ENCODE measurements around the gene EXOC3.
"Not testable (repeated sequence)": the region's sequence is repeated elsewhere in the genome, so short reads cannot be mapped to it uniquely, and the experiment has no call there.

Gene EXOC3

DNA sequence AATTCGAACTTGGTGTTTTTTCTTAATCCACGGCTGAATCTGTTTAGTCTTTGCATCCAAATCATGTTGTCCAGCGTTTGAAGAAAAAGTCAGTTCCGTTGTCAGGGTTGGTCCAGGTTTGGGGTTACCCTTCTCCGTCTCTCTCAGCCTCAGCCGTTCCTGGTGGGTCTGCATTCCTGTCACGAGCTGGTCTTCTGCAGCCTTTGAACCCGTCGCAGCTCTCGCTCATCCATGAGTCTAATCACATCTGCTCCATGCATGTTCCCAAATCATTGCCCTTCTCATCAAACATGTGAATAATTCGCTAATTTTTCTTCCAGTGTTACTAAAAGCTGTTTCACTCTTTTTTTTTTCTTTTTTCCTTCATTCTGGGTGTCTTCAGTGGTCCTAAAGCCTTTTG, 39.0 kb upstream of the EXOC3 start:
- Histone ChIP-seq H3K4me3 (no peak overlapping the region), H3K27me3 (peaks cover 0 to 54% (median 5%) of the 10 kb centered on the region in 11 experiments; a peak in 10 of 22 replicates), H4K20me1 (peaks cover 0 to 3% (median 0%) of the 10 kb centered on the region in 11 experiments; a peak in 1 of 22 replicates), H3K9me3 (replicated peaks in 1 of 11) (no peaks in the 10 kb centered on the region), H3K4me1 (peaks cover 58 to 74% (median 61%) of the 10 kb centered on the region in 10 experiments), H3K4me2 (peak overlapping the region; percentile 82 to 97 (median 88); a peak in 21 of 22 replicates), H3K27ac (no peak overlapping the region), H3K9ac (no peak overlapping the region), H3K36me3 (no peaks in the 10 kb centered on the region)
- TF ChIP-seq Cebpa-rat (IDR thresholded peaks at IDR 0.05) = no peak

DNA sequence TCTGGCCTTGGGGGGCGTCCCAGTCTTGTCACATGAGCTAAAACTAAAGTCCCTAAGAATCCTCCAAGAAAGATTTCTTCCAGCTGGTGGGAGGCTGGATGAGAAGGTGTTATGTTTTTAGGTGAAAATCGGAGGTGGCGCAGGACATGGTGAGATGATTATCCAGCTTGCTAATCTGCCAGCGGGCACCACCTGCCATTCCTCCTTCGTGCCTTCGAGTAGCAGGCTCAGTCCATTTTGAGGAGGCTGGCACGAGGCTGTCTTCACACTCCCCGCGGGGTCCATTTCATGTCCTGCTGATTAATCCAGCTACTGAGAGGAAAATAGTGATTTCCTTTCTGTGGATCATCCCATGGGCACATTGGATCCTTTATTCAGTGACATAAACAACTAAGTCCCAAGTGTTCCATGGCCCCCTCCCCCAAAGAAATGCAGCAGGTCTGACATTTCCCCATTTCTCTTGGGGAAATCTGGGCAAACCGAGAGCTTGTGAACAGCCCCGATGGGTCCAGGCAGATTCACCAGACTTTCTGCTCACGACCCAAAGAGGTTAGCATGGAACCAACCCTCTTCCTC, 38.2 kb upstream of the EXOC3 start:
- no peak overlapping the region for H3K9ac ChIP-seq
- H3K4me2 ChIP-seq = peak overlapping the region in 10 of 11 experiments; percentile 82 to 97 (median 86); a peak in 17 of 22 replicates
- H3K4me1 ChIP-seq = peaks cover 50 to 66% (median 53%) of the 10 kb centered on the region in 10 experiments
- no peak overlapping the region for H3K4me3 ChIP-seq
- H3K36me3 ChIP-seq = no peaks in the 10 kb centered on the region
- no peaks in the 10 kb centered on the region; a peak in 1 of 22 replicates for H4K20me1 ChIP-seq
- no peaks in the 10 kb centered on the region for H3K9me3 ChIP-seq (replicated peaks in 1 of 11)
- H3K27me3 ChIP-seq = peaks cover 0 to 47% (median 5%) of the 10 kb centered on the region in 11 experiments; a peak in 10 of 22 replicates
- H3K27ac ChIP-seq = no peak overlapping the region
- TF ChIP-seq Cebpa-rat (IDR thresholded peaks at IDR 0.05) = no peak

DNA sequence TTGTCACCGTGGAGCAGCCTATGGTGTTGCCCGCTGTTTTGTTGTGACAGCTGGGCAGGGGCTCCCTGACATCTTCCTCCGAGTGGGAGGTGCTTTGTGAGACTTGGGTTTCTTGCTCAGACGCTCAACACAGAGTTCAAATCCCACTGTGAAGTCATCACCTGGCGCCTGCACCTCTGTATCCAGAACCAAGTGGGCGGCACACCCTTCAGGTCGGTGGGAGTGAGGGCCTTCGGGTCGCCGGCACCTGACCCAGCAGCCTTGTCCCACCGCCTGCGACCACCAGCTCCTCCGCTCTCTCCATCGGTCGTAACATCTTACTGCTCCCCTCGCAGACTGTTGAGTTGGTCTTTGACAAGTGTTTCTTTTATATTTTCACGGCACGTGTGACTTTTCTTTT, 37.6 kb upstream of the EXOC3 start:
- Histone ChIP-seq H3K4me2 (peak overlapping the region in 6 of 11 experiments; percentile 82 to 97 (median 89); a peak in 7 of 22 replicates), H4K20me1 (no peaks in the 10 kb centered on the region; a peak in 1 of 22 replicates), H3K4me1 (peaks cover 44 to 59% (median 47%) of the 10 kb centered on the region in 10 experiments), H3K4me3 (no peak overlapping the region), H3K27me3 (peaks cover 0 to 47% (median 5%) of the 10 kb centered on the region in 11 experiments; a peak in 10 of 22 replicates), H3K9ac (no peak overlapping the region), H3K27ac (no peak overlapping the region), H3K9me3 (replicated peaks in 1 of 11) (no peaks in the 10 kb centered on the region), H3K36me3 (no peaks in the 10 kb centered on the region)
- TF ChIP-seq Cebpa-rat (IDR thresholded peaks at IDR 0.05) = no peak

DNA sequence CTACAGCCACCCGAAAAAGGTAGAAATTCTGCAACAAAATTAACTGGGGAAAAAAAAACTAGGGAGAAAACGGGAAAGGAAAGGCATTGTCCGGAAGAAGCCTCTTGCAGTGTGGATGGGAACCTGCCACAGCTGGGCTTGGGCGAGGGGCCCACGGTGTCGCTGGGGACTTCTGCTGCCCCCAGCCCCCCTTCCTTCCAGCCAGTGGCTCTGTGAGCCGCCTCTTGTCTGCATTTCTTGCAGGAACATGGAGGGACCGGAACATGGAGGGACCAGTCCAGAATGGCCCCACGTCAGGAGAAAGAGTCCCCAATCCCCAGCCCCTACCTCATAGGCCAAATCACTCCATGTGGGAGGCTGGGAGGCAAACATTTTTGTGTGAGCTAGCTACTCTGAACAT, 36.9 kb upstream of the EXOC3 start:
- no peak overlapping the region for H3K27ac ChIP-seq
- no peak for TF ChIP-seq Cebpa-rat (IDR thresholded peaks at IDR 0.05)
- no peaks in the 10 kb centered on the region for H3K36me3 ChIP-seq
- H3K4me2 ChIP-seq = peak overlapping the region in 4 of 11 experiments; percentile 22 to 88 (median 32); a peak in 4 of 22 replicates
- H3K9ac ChIP-seq = no peak overlapping the region
- H3K9me3 ChIP-seq (replicated peaks in 1 of 11) = no peaks in the 10 kb centered on the region
- H3K4me3 ChIP-seq = no peak overlapping the region
- no peaks in the 10 kb centered on the region; a peak in 1 of 22 replicates for H4K20me1 ChIP-seq
- H3K27me3 ChIP-seq = peaks cover 0 to 42% (median 5%) of the 10 kb centered on the region in 11 experiments; a peak in 10 of 22 replicates
- peaks cover 38 to 54% (median 42%) of the 10 kb centered on the region in 10 experiments for H3K4me1 ChIP-seq

DNA sequence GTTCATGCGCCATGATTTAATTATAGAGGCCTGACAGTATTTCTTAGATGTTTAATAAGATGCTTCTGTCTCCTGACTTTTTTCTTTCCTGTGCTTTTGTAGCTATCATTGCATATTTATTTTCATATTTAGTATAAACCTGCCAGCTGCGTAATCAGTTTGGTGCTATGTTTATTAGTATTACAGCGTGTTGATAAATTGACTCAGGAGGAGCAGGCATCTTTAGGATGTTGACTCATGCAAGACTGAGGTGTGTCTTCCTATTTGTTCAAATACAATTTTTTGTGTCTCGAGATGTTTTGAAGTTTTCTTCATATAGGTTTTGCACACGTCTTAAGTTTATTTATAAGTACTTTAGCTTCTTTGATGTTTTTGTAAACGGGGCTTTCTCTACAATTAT, 35.9 kb upstream of the EXOC3 start:
- H3K9ac ChIP-seq = no peak overlapping the region
- H3K27ac ChIP-seq = no peak overlapping the region
- no peaks in the 10 kb centered on the region for H4K20me1 ChIP-seq
- H3K4me3 ChIP-seq = no peak overlapping the region
- TF ChIP-seq Cebpa-rat (IDR thresholded peaks at IDR 0.05) = no peak
- no peak overlapping the region for H3K4me2 ChIP-seq
- H3K36me3 ChIP-seq = no peaks in the 10 kb centered on the region
- H3K4me1 ChIP-seq = peaks cover 29 to 47% (median 37%) of the 10 kb centered on the region in 10 experiments
- H3K9me3 ChIP-seq (replicated peaks in 1 of 11) = no peaks in the 10 kb centered on the region
- H3K27me3 ChIP-seq = peaks cover 0 to 34% (median 5%) of the 10 kb centered on the region in 11 experiments; a peak in 10 of 22 replicates

DNA sequence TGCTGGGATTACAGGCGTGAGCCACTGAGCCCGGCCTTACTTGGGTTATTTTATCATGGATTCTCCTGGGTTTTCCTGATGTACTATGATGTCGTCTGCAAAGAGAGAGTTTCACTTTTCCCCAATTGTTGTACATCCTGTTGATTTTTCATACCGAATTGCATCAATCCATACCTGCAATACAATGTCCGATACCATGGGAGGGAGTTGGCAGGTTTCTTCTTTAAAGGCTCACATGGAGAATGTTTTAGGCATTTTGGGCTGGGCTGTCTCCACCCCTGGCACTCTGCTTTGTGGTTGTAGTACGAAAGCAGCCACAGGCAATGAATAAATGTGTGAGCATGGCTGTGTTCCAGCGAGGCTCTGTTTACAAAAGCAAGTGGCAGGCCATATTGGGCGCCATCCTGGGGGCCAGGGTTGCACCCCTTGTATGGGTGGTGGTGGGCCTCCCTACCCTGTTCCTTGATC, 35.1 kb upstream of the EXOC3 start:
- peaks cover 0 to 33% (median 5%) of the 10 kb centered on the region in 11 experiments; a peak in 10 of 22 replicates for H3K27me3 ChIP-seq
- H3K9ac ChIP-seq = no peak overlapping the region
- H3K27ac ChIP-seq = no peak overlapping the region
- no peaks in the 10 kb centered on the region for H4K20me1 ChIP-seq
- no peaks in the 10 kb centered on the region for H3K9me3 ChIP-seq (replicated peaks in 1 of 11)
- no peaks in the 10 kb centered on the region for H3K36me3 ChIP-seq
- H3K4me1 ChIP-seq = peaks cover 22 to 42% (median 29%) of the 10 kb centered on the region in 10 experiments
- TF ChIP-seq Cebpa-rat (IDR thresholded peaks at IDR 0.05) = no peak
- H3K4me3 ChIP-seq = no peak overlapping the region
- H3K4me2 ChIP-seq = no peak overlapping the region

DNA sequence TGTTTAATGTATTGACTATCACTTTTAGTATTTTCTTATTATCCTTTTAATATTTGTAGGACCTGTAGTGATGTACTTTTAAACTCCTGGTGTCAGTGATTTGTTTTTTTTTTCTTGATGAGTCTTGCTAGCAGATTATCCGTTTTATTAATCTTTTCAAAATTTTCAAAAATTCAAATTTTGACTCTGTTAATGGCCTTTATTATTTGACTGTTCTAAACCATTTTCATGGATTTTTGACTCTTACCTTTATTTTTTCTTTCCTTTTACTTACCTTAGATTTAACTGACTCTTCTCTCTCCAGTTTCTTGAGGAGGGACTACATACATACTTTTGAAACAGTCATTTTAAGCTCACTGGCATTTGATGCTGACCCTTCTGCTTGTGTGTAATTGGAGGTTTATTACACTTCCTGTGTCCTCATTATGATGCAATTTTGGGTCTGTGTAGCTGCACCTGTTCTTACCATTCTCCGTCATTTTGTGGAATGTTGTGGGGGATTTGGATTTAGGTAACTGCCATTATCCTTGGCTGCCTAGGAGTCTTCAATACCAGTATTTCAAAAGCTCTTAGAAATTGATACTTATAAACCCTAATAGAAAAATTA, 32.0 kb upstream of the EXOC3 start:
- no peak overlapping the region for H3K9ac ChIP-seq
- no peaks in the 10 kb centered on the region for H4K20me1 ChIP-seq
- no peaks in the 10 kb centered on the region for H3K36me3 ChIP-seq
- no peaks in the 10 kb centered on the region for H3K9me3 ChIP-seq (replicated peaks in 1 of 11)
- H3K27ac ChIP-seq = no peak overlapping the region
- peak overlapping the region in 7 of 11 experiments; percentile 8 to 47 (median 20); a peak in 8 of 22 replicates for H3K4me2 ChIP-seq
- peaks cover 21 to 40% (median 27%) of the 10 kb centered on the region in 10 experiments for H3K4me1 ChIP-seq
- peaks cover 0 to 2% (median 0%) of the 10 kb centered on the region in 11 experiments; a peak in 1 of 22 replicates for H3K27me3 ChIP-seq
- TF ChIP-seq Cebpa-rat (IDR thresholded peaks at IDR 0.05) = no peak; a peak in 1 of 22 replicates
- H3K4me3 ChIP-seq = no peak overlapping the region

DNA sequence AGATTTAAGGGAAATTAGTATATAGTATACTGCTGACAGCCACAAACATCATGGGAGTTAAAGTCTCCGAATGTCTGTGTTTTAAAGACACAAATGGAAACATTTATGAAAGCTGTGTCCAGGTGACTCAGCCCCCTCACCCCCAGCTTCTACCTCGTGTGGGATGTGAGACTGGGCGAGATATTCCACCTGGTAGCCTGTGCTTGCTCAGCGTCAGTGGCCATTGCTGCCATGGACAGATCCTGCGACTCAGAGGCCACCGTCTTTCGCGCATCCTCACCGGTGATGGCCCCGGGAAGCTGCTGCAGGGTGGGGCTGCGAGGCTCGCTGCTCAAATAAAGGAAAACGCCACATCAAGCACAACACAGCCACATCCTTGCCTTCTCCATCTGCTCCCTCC, 31.2 kb upstream of the EXOC3 start:
- Histone ChIP-seq H3K9me3 (replicated peaks in 1 of 11) (no peaks in the 10 kb centered on the region), H4K20me1 (no peaks in the 10 kb centered on the region), H3K4me2 (no peak overlapping the region), H3K27me3 (no peaks in the 10 kb centered on the region), H3K27ac (no peak overlapping the region), H3K9ac (no peak overlapping the region), H3K4me3 (no peak overlapping the region), H3K36me3 (no peaks in the 10 kb centered on the region), H3K4me1 (peaks cover 26 to 42% (median 32%) of the 10 kb centered on the region in 10 experiments)
- TF ChIP-seq Cebpa-rat (IDR thresholded peaks at IDR 0.05) = no peak

DNA sequence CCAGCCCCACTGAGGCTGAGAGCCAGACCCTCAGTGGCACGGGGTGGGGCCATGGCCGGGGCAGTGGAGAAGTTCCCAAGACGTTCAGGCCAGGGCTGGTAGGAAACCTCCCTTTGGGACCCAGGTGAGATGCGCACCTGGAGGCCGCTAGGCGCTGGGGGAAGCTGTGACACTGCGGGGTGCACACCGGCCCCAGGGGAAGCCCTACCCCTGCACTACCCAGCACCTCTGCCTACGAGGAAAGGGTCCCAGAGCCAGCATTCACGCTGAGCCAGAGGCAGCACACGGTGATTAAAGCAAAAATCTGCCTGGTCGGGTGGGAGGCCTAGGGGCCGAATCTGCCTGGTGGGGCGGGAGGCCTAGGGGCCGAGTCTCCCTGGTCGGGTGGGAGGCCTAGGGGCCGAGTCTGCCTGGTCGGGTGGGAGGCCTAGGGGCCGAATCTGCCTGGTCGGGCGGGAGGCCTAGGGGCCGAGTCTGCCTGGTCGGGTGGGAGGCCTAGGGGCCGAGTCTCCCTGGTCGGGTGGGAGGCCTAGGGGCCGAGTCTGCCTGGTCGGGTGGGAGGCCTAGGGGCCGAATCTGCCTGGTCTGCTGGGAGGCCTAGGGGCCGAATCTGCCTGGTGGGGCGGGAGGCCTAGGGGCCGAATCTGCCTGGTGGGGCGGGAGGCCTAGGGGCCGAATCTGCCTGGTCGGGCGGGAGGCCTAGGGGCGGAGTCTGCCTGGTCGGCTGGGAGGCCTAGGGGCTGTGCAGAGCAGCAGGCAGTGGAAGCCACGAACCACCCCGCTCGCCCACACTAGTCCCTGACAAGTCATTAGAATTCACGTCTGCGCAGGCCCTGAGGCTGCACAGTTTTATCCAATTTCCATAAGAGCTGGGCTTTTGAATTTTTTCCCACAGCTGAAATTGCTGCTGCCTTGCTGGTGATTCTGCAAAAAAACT, 27.7 kb upstream of the EXOC3 start:
- peak overlapping the region; percentile 67 to 81 (median 77) for H3K9ac ChIP-seq
- H3K4me3 ChIP-seq = peak overlapping the region in 2 of 10 experiments; percentile 13 to 19; a peak in 2 of 20 replicates
- H3K27me3 ChIP-seq; H4K20me1 ChIP-seq; H3K36me3 ChIP-seq; H3K9me3 ChIP-seq (replicated peaks in 1 of 11): not testable (repeated sequence)
- peak overlapping the region; percentile 55 to 88 (median 70) for H3K4me2 ChIP-seq
- peak overlapping the region; percentile 68 to 82 (median 76); a peak in 21 of 22 replicates for H3K27ac ChIP-seq
- H3K4me1 ChIP-seq = peaks cover 26 to 59% (median 41%) of the 10 kb centered on the region in 10 experiments
